HEK293 (cell line): Measurements from ENCODE around the gene UQCC2.
A peak's percentile ranks its signal among the peaks of the same experiment; 100 is the strongest.

Experiments
- CTCF ChIA-PET: fragments of 350-600 bp; formaldehyde crosslinking; extraction: SDS; loops from one replicate; lab custom pipeline; 2021; ENCODE audit warnings: antibody characterized with exemption; lab: Yijun Ruan, JAX
- POLR2A ChIA-PET: fragments of 300-600 bp; formaldehyde crosslinking; extraction: SDS; loops from one replicate; lab custom pipeline; 2020; ENCODE audit warnings: antibody characterized with exemption, inconsistent platforms; lab: Yijun Ruan, JAX
- H3K27ac ChIP-seq: fragments of 200-500 bp; sonication (Bioruptor generic); 2 replicates; pipeline ENCODE4 v1.5.1; 2014; ENCODE audit warnings: low read depth, low read length, control low read depth, inconsistent platforms; ENCODE audit errors: extremely low read depth
- H3K36me3 ChIP-seq, 2 experiments: fragments of 200-500 bp in 1 of 2; sonication (Bioruptor generic) in 1 of 2; 1 replicate in 1 of 2; 2 replicates in 1 of 2; pipeline ENCODE4 v1.5.1; 2014 to 2017; ENCODE audit warnings: inconsistent platforms in 2 of 2, low read length in 2 of 2; ENCODE audit not compliant: control insufficient read depth in 2 of 2, insufficient read depth in 1 of 2
- H3K4me1 ChIP-seq: fragments of 200-500 bp; sonication (Bioruptor generic); 2 replicates; pipeline ENCODE4 v1.5.1; 2014; ENCODE audit warnings: mild to moderate bottlenecking, low read length, inconsistent platforms; ENCODE audit not compliant: control insufficient read depth, insufficient read depth
- H3K4me3 ChIP-seq: 2 replicates; pipeline ENCODE4 v1.5.1; 2011; ENCODE audit warnings: low read depth, mild to moderate bottlenecking, control low read depth, low read length, moderate library complexity
- H3K9me3 ChIP-seq: fragments of 200-500 bp; sonication (Bioruptor generic); 2 replicates; pipeline ENCODE4 v1.5.1; 2014; ENCODE audit warnings: low read depth, low read length, inconsistent platforms; ENCODE audit not compliant: control insufficient read depth, insufficient read depth
- GLIS2 ChIP-seq: fragments of 450-650 bp; formaldehyde crosslinking; IDR thresholded peaks from 2 replicates; pipeline ENCODE4 v1.5.1; 2016; ENCODE audit warnings: missing biosample characterization, missing genetic modification characterization
- IKZF3 ChIP-seq: fragments of 450-650 bp; IDR thresholded peaks from 2 replicates; pipeline ENCODE4 v1.5.0; 2018; ENCODE audit warnings: missing biosample characterization, mild to moderate bottlenecking, missing genetic modification characterization, moderate library complexity
- KLF8 ChIP-seq: fragments of 450-650 bp; formaldehyde crosslinking; IDR thresholded peaks from 2 replicates; pipeline ENCODE4 v1.5.1; 2016; ENCODE audit warnings: missing biosample characterization, missing genetic modification characterization
- MEIS1 ChIP-seq: sonication (generic); formaldehyde crosslinking; IDR thresholded peaks from 2 replicates; pipeline ENCODE4 v1.8.1; 2022; ENCODE audit warnings: missing genetic modification reagents, mild to moderate bottlenecking, borderline replicate concordance
- ZBTB21 ChIP-seq: fragments of 450-650 bp; formaldehyde crosslinking; IDR thresholded peaks from 2 replicates; pipeline ENCODE4 v1.5.1; 2017; ENCODE audit warnings: missing biosample characterization, missing genetic modification characterization
- ZBTB48 ChIP-seq: fragments of 450-650 bp; formaldehyde crosslinking; IDR thresholded peaks from 2 replicates; pipeline ENCODE4 v1.5.1; 2016; ENCODE audit warnings: missing biosample characterization, missing genetic modification characterization
- ZFP37 ChIP-seq: fragments of 450-650 bp; formaldehyde crosslinking; IDR thresholded peaks from 2 replicates; pipeline ENCODE4 v1.5.1; 2016; ENCODE audit warnings: missing biosample characterization, missing genetic modification characterization
- ZFP69B ChIP-seq: fragments of 450-650 bp; formaldehyde crosslinking; IDR thresholded peaks from 2 replicates; pipeline ENCODE4 v1.5.1; 2016; ENCODE audit warnings: missing biosample characterization, missing genetic modification characterization
- ZNF174 ChIP-seq: fragments of 450-650 bp; formaldehyde crosslinking; IDR thresholded peaks from 2 replicates; pipeline ENCODE4 v1.5.0; 2017; ENCODE audit warnings: missing biosample characterization, mild to moderate bottlenecking, missing genetic modification characterization
- ZNF18 ChIP-seq: fragments of 450-650 bp; formaldehyde crosslinking; IDR thresholded peaks from 2 replicates; pipeline ENCODE4 v1.5.1; 2016; ENCODE audit warnings: missing biosample characterization, missing genetic modification characterization
- ZNF184 ChIP-seq: fragments of 450-650 bp; IDR thresholded peaks from 2 replicates; pipeline ENCODE4 v1.5.1; 2018; ENCODE audit warnings: missing biosample characterization, mild to moderate bottlenecking, missing genetic modification characterization
- ZNF202 ChIP-seq: fragments of 450-650 bp; formaldehyde crosslinking; IDR thresholded peaks from 2 replicates; pipeline ENCODE4 v1.5.1; 2016; ENCODE audit warnings: missing biosample characterization, missing genetic modification characterization, borderline replicate concordance
- ZNF266 ChIP-seq: fragments of 450-650 bp; formaldehyde crosslinking; IDR thresholded peaks from 2 replicates; pipeline ENCODE4 v1.5.1; 2016; ENCODE audit warnings: missing biosample characterization, missing genetic modification characterization, low read depth
- ZNF423 ChIP-seq: fragments of 450-650 bp; formaldehyde crosslinking; IDR thresholded peaks from 2 replicates; pipeline ENCODE4 v1.5.1; 2016; ENCODE audit warnings: missing biosample characterization, missing genetic modification characterization
- ZNF488 ChIP-seq: fragments of 450-650 bp; formaldehyde crosslinking; IDR thresholded peaks from 2 replicates; pipeline ENCODE4 v1.5.1; 2016; ENCODE audit warnings: missing biosample characterization, missing genetic modification characterization
- ZNF501 ChIP-seq: fragments of 450-650 bp; formaldehyde crosslinking; IDR thresholded peaks from 2 replicates; pipeline ENCODE4 v1.5.1; 2016; ENCODE audit warnings: missing biosample characterization, missing genetic modification characterization
- ZNF654 ChIP-seq: fragments of 450-650 bp; formaldehyde crosslinking; IDR thresholded peaks from 2 replicates; pipeline ENCODE4 v1.5.1; 2016; ENCODE audit warnings: low read depth, missing biosample characterization, missing genetic modification characterization
- ZSCAN30 ChIP-seq: fragments of 450-650 bp; IDR thresholded peaks from 2 replicates; pipeline ENCODE4 v1.5.1; 2018; ENCODE audit warnings: missing biosample characterization, mild to moderate bottlenecking, missing genetic modification characterization, moderate library complexity
- ZXDB ChIP-seq: fragments of 450-650 bp; formaldehyde crosslinking; IDR thresholded peaks from 2 replicates; pipeline ENCODE4 v1.5.1; 2016; ENCODE audit warnings: missing biosample characterization, missing genetic modification characterization
- TF ChIP-seq, protein P1 (sequence below): fragments of 450-650 bp; formaldehyde crosslinking; IDR thresholded peaks from 2 replicates; pipeline ENCODE4 v1.5.1; 2016; ENCODE audit warnings: missing biosample characterization, missing genetic modification characterization
- TF ChIP-seq, protein P2 (sequence below): fragments of 450-650 bp; formaldehyde crosslinking; conservative IDR thresholded peaks from 2 replicates; pipeline ENCODE4 v1.5.1; 2016; ENCODE audit warnings: low read depth, missing biosample characterization, missing genetic modification characterization

Gene UQCC2

GRCh38 chr6:33663727-33664449 is 47.6 kb downstream of the UQCC2 start:
- peaks cover 0 to 17% of the 10 kb centered on the region in 2 experiments; a peak in 1 of 3 replicates for H3K36me3 ChIP-seq
- H3K27ac ChIP-seq: no peak overlapping the region
- no peaks in the 10 kb centered on the region for H3K4me1 ChIP-seq
- POLR2A ChIA-PET: no interaction called here
- CTCF ChIA-PET: interaction anchor here (2.5 kb wide), 1 partner anchor 37 kb away, joined by 6 read pairs; no protein-coding TSS in a partner anchor
- TF ChIP-seq ZNF654 (tag by site-specific recombination) (no peak), GLIS2 (tag by site-specific recombination) (0 out of 2 replicates have a peak, but pooled peaks have one; percentile 4)
- no peak overlapping the region for H3K4me3 ChIP-seq
- no peaks in the 10 kb centered on the region for H3K9me3 ChIP-seq

GRCh38 chr6:33663028-33663427 is 48.5 kb downstream of the UQCC2 start:
- Histone ChIP-seq H3K36me3 (peaks cover 0 to 10% of the 10 kb centered on the region in 2 experiments; a peak in 1 of 3 replicates), H3K4me3 (no peak overlapping the region), H3K4me1 (no peaks in the 10 kb centered on the region), H3K27ac (no peak overlapping the region), H3K9me3 (no peaks in the 10 kb centered on the region)
- TF ChIP-seq KLF8 (tag by site-specific recombination): no peak
- no peak for TF ChIP-seq ZNF501 (tag by site-specific recombination)
- no peak for TF ChIP-seq ZNF488 (tag by site-specific recombination)
- TF ChIP-seq, protein P1, sequence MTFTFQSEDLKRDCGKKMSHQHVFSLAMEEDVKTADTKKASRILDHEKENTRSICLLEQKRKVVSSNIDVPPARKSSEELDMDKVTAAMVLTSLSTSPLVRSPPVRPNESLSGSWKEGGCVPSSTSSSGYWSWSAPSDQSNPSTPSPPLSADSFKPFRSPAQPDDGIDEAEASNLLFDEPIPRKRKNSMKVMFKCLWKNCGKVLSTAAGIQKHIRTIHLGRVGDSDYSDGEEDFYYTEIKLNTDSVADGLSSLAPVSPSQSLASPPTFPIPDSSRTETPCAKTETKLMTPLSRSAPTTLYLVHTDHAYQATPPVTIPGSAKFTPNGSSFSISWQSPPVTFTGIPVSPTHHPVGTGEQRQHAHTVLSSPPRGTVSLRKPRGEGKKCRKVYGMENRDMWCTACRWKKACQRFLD (tag by site-specific recombination): no peak
- TF ChIP-seq IKZF3 (tag by site-specific recombination): no peak
- TF ChIP-seq ZXDB (tag by site-specific recombination): no peak
- no peak for TF ChIP-seq ZFP69B (tag by site-specific recombination)
- no peak for TF ChIP-seq ZFP37 (tag by site-specific recombination)
- TF ChIP-seq ZNF266 (tag by site-specific recombination): no peak
- no peak for TF ChIP-seq ZNF18
- TF ChIP-seq ZNF202: no peak
- TF ChIP-seq MEIS1: no peak
- no peak for TF ChIP-seq ZSCAN30 (tag by site-specific recombination)
- no peak for TF ChIP-seq ZNF184 (tag by site-specific recombination)
- TF ChIP-seq, protein P2, sequence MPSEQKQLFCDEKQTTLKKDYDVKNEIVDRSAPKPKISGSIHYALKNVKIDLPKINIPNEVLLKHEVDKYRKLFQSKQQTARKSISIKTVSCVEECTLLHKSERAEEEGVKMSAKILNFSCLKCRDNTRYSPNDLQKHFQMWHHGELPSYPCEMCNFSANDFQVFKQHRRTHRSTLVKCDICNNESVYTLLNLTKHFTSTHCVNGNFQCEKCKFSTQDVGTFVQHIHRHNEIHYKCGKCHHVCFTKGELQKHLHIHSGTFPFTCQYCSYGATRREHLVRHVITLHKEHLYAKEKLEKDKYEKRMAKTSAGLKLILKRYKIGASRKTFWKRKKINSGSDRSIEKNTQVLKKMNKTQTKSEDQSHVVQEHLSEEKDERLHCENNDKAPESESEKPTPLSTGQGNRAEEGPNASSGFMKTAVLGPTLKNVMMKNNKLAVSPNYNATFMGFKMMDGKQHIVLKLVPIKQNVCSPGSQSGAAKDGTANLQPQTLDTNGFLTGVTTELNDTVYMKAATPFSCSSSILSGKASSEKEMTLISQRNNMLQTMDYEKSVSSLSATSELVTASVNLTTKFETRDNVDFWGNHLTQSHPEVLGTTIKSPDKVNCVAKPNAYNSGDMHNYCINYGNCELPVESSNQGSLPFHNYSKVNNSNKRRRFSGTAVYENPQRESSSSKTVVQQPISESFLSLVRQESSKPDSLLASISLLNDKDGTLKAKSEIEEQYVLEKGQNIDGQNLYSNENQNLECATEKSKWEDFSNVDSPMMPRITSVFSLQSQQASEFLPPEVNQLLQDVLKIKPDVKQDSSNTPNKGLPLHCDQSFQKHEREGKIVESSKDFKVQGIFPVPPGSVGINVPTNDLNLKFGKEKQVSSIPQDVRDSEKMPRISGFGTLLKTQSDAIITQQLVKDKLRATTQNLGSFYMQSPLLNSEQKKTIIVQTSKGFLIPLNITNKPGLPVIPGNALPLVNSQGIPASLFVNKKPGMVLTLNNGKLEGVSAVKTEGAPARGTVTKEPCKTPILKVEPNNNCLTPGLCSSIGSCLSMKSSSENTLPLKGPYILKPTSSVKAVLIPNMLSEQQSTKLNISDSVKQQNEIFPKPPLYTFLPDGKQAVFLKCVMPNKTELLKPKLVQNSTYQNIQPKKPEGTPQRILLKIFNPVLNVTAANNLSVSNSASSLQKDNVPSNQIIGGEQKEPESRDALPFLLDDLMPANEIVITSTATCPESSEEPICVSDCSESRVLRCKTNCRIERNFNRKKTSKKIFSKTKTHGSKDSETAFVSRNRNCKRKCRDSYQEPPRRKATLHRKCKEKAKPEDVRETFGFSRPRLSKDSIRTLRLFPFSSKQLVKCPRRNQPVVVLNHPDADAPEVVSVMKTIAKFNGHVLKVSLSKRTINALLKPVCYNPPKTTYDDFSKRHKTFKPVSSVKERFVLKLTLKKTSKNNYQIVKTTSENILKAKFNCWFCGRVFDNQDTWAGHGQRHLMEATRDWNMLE (tag by site-specific recombination): no peak
- no peak for TF ChIP-seq ZNF174 (tag by site-specific recombination)
- TF ChIP-seq ZBTB21 (tag by site-specific recombination): no peak
- no peak for TF ChIP-seq ZBTB48 (tag by site-specific recombination)
- TF ChIP-seq ZNF423 (tag by site-specific recombination): no peak
- POLR2A ChIA-PET: no interaction called here
- CTCF ChIA-PET: interaction anchor here (0.6 to 2.5 kb wide), 2 partner anchors 9 to 38 kb away, joined by 3 to 6 read pairs; no protein-coding TSS in a partner anchor
